Mammary epithelial cell (primary cell): ENCODE results near the gene AKAP7.

Experiments used
- EZH2 ChIP-seq: IDR thresholded peaks from 2 replicates; pipeline ENCODE4 v1.6.1; 2012; ENCODE audit warnings: low read length, inconsistent platforms, borderline replicate concordance
- TF ChIP-seq, protein P1 (sequence below), 2 donors: IDR thresholded peaks in 1 of 2; conservative IDR thresholded peaks in 1 of 2; 2 replicates each; pipeline ENCODE4 v1.5.1; 2011 to 2012; ENCODE audit warnings: inconsistent platforms in 2 of 2, low read length in 2 of 2, mild to moderate bottlenecking in 2 of 2, control low read depth in 1 of 2, low read depth in 1 of 2; ENCODE audit not compliant: insufficient read depth in 1 of 2; ENCODE audit errors: extremely low read depth in 1 of 2

GRCh38 chr6:131116321-131116720 lies 18.9 kb upstream of the AKAP7 start:
- TF ChIP-seq, protein P1, sequence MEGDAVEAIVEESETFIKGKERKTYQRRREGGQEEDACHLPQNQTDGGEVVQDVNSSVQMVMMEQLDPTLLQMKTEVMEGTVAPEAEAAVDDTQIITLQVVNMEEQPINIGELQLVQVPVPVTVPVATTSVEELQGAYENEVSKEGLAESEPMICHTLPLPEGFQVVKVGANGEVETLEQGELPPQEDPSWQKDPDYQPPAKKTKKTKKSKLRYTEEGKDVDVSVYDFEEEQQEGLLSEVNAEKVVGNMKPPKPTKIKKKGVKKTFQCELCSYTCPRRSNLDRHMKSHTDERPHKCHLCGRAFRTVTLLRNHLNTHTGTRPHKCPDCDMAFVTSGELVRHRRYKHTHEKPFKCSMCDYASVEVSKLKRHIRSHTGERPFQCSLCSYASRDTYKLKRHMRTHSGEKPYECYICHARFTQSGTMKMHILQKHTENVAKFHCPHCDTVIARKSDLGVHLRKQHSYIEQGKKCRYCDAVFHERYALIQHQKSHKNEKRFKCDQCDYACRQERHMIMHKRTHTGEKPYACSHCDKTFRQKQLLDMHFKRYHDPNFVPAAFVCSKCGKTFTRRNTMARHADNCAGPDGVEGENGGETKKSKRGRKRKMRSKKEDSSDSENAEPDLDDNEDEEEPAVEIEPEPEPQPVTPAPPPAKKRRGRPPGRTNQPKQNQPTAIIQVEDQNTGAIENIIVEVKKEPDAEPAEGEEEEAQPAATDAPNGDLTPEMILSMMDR (conservative IDR thresholded peaks at IDR 0.05 in 1 of 2, IDR thresholded peaks at IDR 0.05 in 1 of 2; ENCODE audit: extremely low read depth in 1 of 2, insufficient read depth in 1 of 2, low read depth in 1 of 2, low read length in 2 of 2), result no peak
- no peak for TF ChIP-seq EZH2
